ENCODE measurements around the gene GALNT9. TPM values are rescaled to one million over a fixed set of nuclear protein-coding genes. Genes with fewer than 3 reads are reported as not detected.
"Not testable (repeated sequence)": the region's sequence is repeated elsewhere in the genome, so short reads cannot be mapped to it uniquely, and the experiment has no call there.

The GALNT9 gene
- total RNA-seq, 6 experiments from 2014 or later: not detected

DNA sequence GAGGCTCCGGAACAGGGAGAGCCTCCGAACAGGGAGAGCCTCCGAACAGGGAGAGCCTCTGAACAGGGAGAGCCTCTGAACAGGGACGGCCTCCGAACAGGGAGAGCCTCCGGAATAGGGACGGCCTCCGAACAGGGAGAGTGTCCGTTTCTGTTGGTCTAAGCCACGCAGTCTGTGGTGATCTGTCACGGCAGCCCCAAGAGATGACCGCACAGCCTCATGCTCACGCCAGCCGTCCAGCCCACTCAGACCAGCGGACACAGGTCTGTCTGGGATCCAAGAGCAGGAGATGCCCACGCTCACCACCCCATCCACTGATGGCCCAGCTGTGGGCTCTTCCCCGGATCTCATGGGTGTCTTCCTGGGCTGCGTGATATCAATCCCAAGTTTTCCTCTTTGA, 33.3 kb downstream of the GALNT9 start:
- no peak overlapping the region for H3K27ac Mint-ChIP-seq
- H3K27me3 Mint-ChIP-seq (ENCODE audit: insufficient read depth): peaks cover 7% of the 10 kb centered on the region
- TF ChIP-seq, protein P1, sequence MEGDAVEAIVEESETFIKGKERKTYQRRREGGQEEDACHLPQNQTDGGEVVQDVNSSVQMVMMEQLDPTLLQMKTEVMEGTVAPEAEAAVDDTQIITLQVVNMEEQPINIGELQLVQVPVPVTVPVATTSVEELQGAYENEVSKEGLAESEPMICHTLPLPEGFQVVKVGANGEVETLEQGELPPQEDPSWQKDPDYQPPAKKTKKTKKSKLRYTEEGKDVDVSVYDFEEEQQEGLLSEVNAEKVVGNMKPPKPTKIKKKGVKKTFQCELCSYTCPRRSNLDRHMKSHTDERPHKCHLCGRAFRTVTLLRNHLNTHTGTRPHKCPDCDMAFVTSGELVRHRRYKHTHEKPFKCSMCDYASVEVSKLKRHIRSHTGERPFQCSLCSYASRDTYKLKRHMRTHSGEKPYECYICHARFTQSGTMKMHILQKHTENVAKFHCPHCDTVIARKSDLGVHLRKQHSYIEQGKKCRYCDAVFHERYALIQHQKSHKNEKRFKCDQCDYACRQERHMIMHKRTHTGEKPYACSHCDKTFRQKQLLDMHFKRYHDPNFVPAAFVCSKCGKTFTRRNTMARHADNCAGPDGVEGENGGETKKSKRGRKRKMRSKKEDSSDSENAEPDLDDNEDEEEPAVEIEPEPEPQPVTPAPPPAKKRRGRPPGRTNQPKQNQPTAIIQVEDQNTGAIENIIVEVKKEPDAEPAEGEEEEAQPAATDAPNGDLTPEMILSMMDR (IDR thresholded peaks at IDR 0.05): no peak
- peaks cover 22% of the 10 kb centered on the region for H3K9me3 Mint-ChIP-seq
- DNase-seq: no peak
- H3K4me1 Mint-ChIP-seq (ENCODE audit: low read depth): no peaks in the 10 kb centered on the region
- H3K36me3 Mint-ChIP-seq (ENCODE audit: low read depth): no peaks in the 10 kb centered on the region
- H3K4me3 Mint-ChIP-seq: no peak overlapping the region

DNA sequence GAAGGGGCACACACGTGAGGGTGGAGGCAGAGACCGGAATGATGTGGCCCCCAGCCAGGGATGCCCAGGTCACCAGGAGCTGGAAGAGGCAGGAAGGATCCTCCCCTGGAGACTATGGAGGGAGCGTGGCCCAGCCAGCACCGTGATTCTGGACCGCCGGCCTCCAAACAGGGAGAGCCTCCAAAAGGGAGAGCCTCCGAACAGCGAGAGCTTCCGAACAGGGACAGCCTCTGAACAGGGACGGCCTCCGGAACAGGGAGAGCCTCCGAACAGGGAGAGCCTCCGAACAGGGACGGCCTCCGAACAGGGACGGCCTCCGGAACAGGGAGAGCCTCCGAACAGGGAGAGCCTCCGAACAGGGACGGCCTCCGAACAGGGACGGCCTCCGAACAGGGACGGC, 33.8 kb downstream of the GALNT9 start:
- not testable (repeated sequence) for H3K4me1 Mint-ChIP-seq (ENCODE audit: low read depth); H3K27ac Mint-ChIP-seq; H3K36me3 Mint-ChIP-seq (ENCODE audit: low read depth)

DNA sequence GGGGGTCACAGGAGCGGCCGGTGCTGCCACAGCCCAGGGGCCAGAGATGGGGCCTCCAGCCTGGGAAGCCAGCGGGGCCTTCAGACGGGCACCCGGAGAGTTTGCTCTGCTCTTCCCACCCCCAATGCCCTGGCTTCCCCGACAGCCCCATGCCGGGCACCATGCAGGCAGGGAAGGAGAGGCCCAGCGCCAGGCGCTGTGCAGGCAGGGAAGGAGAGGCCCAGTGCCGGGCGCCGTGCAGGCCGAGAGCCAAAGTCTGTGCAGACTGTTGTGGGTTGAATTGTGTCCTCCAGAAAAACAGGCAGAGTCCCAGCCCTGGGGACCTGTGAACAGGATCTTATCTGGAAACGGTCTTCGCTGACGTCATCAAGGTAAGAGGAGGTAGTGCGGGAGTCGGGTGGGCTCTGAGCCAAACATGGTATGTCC, 34.3 kb downstream of the GALNT9 start:
- H3K27me3 Mint-ChIP-seq (ENCODE audit: insufficient read depth): peaks cover 7% of the 10 kb centered on the region
- peaks cover 24% of the 10 kb centered on the region for H3K9me3 Mint-ChIP-seq
- no peaks in the 10 kb centered on the region for H3K4me1 Mint-ChIP-seq (ENCODE audit: low read depth)
- no peak for DNase-seq
- TF ChIP-seq, protein P1 (IDR thresholded peaks at IDR 0.05): no peak
- H3K4me3 Mint-ChIP-seq: no peak overlapping the region
- no peak overlapping the region for H3K27ac Mint-ChIP-seq
- no peaks in the 10 kb centered on the region for H3K36me3 Mint-ChIP-seq (ENCODE audit: low read depth)

More for the DNA sequence above, 33.8 kb downstream of the GALNT9 start:
- peaks cover 22% of the 10 kb centered on the region for H3K9me3 Mint-ChIP-seq
- H3K27me3 Mint-ChIP-seq (ENCODE audit: insufficient read depth); DNase-seq; H3K4me3 Mint-ChIP-seq: not testable (repeated sequence)

- Mint-ChIP-seq H3K27me3 (ENCODE audit: insufficient read depth) (peaks cover 7% of the 10 kb centered on the region), H3K4me1 (ENCODE audit: low read depth) (no peaks in the 10 kb centered on the region), H3K9me3 (peaks cover 31% of the 10 kb centered on the region), H3K27ac (no peak overlapping the region), H3K4me3 (no peak overlapping the region), H3K36me3 (ENCODE audit: low read depth) (no peaks in the 10 kb centered on the region)
- TF ChIP-seq, protein P1 (IDR thresholded peaks at IDR 0.05): no peak
- no peak for DNase-seq
These were observed 35.0 kb downstream of the GALNT9 start for GRCh38 chr12:132294121-132295034.

DNA sequence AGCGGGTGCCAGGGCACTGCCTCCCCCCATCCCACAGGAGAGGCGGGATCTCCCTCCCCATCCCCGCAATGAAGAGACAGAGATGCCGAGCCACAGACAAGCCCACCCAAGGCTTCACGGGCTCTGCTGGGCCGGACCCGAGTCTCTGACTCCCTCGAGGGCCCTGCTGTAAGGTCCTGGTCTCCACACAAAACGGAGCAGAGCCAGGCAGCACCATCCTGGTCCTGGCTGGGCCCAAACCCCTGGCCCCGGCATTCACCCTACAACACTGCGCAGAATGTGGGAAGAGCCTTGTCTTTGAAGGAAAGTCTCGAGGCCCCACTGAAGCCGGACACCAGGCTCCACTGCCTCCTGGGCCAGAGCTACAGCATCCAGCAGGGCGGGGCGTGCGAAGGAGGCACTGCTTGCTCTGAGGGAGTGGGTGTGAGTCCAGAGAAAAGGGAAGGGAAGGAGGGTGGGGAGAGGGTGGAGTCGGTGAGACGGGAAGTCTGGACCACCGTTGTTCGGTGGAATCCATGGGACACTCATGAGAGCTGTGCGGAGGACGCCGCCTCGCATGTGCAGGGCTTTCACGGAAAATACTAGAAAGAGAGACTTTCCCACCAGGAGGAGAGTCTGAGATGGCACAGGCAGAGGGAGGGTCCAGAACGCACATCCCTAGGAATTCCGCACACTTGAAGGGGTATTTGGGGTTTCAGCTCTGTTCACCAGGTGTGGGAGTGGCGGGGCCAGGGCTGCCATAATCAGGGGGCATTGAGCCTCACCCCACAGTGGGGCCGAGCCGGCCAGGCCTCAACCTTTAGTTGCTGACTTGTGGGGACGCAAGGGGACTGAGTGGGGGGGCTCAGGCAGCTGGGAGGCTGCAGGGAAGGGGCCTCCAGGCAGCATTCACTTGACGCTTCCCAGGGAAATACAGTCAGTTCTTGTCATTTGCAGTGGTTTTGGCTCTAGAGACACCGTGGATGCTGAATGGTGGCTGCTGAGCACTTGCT, 36.8 kb downstream of the GALNT9 start:
- Mint-ChIP-seq H3K9me3 (peaks cover 37% of the 10 kb centered on the region), H3K27me3 (ENCODE audit: insufficient read depth) (peaks cover 7% of the 10 kb centered on the region), H3K4me3 (no peak overlapping the region), H3K27ac (no peak overlapping the region), H3K36me3 (ENCODE audit: low read depth) (peaks cover 5% of the 10 kb centered on the region), H3K4me1 (ENCODE audit: low read depth) (no peaks in the 10 kb centered on the region)
- DNase-seq: no peak
- TF ChIP-seq, protein P1 (IDR thresholded peaks at IDR 0.05): no peak
